C4-2B (cell line): ENCODE results near the gene FBXO27.

Source experiments
- H3K27ac ChIP-seq: fragments of 450-650 bp; 2 replicates; pipeline ENCODE4 v1.5.1; 2017
- ZFX ChIP-seq: fragments of 450-650 bp; IDR thresholded peaks from 2 replicates; pipeline ENCODE4 v1.6.1; 2017
- TF ChIP-seq, protein P1 (sequence below): fragments of 450-650 bp; conservative IDR thresholded peaks from 2 replicates; pipeline ENCODE4 v1.5.1; 2017; ENCODE audit warnings: mild to moderate bottlenecking

The FBXO27 gene

DNA sequence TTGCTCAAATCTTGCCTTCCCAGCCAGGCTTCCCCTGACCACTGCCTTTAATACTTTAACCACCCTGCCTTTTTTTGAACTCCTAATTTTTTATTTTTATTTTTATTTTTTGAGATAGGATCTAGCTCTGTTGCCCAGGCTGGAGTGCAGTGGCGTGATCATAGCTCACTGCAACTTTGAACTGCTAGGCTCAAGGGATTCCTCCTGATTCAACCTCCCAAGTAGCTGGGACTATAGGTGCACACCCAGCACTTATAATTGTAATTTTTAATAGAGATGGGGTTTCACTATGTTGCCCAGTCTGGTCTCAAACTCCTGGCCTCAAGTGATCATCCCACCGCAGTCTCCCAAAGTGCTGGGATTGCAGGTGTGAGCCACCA, 21.7 kb upstream of the FBXO27 start:
- no peak for TF ChIP-seq ZFX
- TF ChIP-seq, protein P1, sequence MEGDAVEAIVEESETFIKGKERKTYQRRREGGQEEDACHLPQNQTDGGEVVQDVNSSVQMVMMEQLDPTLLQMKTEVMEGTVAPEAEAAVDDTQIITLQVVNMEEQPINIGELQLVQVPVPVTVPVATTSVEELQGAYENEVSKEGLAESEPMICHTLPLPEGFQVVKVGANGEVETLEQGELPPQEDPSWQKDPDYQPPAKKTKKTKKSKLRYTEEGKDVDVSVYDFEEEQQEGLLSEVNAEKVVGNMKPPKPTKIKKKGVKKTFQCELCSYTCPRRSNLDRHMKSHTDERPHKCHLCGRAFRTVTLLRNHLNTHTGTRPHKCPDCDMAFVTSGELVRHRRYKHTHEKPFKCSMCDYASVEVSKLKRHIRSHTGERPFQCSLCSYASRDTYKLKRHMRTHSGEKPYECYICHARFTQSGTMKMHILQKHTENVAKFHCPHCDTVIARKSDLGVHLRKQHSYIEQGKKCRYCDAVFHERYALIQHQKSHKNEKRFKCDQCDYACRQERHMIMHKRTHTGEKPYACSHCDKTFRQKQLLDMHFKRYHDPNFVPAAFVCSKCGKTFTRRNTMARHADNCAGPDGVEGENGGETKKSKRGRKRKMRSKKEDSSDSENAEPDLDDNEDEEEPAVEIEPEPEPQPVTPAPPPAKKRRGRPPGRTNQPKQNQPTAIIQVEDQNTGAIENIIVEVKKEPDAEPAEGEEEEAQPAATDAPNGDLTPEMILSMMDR: no peak
- H3K27ac ChIP-seq: no peak overlapping the region

- TF ChIP-seq, protein P1: no peak
- H3K27ac ChIP-seq: no peak overlapping the region
These were observed 21.1 kb upstream of the FBXO27 start for GRCh38 chr19:39053276-39054090.

DNA sequence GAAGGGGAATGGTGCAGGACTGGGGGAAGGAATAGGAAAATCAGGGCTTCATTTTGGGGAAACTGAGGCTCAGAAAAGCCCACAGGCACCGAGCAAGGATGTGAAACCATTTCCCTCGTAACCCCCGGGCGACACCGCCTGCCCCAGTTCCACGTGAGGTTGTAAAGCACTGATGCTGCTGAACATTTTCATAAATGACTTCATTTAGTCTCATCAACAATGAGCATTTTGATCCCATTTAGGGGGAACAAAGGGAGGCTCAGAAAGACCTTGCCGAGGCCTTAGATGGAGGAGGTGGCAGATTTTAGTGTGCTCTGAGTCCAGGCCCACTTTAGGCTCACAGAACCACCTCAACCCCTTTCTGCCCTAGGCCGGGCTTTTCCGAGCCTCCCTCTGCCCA, 20.5 kb upstream of the FBXO27 start:
- no peak for TF ChIP-seq ZFX
- TF ChIP-seq, protein P1: no peak
- H3K27ac ChIP-seq: no peak overlapping the region

DNA sequence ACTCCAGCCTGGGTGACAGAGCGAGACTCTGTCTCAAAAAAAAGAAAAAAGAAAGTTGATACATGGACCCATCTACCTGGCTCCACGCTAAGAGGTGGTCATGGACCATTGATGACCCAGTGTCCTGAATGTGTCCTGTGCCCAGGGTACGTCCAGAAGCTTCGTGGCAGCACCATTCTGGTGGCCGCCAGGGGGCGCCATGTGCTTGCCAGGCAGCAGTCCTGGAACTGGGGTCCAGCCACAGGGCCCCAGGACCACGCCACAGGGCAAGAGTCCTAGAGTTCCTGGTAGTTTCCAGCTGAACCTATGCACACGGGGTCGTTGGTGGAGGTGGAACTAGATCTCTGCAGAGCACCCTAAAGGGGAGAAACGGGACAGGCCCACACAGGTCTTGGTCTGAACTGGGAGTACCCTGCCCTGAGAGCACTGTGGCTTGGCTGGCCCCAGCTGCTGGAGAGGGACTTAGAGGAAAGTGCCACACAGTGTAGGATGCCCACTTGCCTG, 19.9 kb upstream of the FBXO27 start:
- H3K27ac ChIP-seq: no peak overlapping the region

GRCh38 chr19:39047073-39047472, 14.7 kb upstream of the FBXO27 start:
- H3K27ac ChIP-seq: no peak overlapping the region
- TF ChIP-seq, protein P1: no peak
- no peak for TF ChIP-seq ZFX

More for the DNA sequence above, 19.9 kb upstream of the FBXO27 start:
- TF ChIP-seq, protein P1: peak; percentile 94
- TF ChIP-seq ZFX: no peak

DNA sequence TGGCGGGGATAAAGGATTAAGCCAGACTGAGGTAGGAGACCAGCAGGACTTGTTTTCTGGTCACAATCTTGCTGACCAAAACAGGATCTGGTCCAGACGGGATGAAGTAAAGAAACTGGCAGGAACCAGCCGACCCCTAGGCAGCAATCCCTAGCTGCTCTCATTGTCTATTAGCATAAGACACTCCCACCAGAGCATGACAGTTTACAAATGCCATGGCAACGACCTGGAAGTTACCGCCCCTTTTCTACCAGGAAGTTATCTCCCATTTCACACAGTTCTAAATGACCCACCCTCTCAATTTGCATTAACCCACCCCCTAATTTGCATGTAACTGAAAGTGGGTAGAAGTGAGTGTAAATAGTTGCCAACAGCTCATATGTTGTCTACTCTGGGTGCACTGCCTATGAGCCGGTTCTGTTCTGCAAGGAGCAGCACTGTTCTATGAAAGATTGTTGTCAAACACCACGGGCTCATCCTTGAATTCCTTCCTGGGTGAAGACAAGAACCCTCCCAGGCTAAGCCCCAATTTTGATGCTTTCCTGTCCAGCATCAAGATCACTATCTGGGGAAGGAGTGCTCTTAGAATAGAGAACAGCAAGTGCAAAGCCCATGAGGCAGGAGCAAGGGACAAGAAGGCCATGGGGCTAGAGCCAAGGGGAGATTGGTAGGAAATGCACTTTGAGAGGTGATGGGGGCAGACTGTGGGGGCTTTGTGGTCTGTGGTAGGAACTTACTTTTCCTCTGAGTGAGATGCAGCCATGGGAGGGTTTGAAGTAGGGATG, 13.9 kb upstream of the FBXO27 start:
- H3K27ac ChIP-seq: no peak overlapping the region

More for the DNA sequence above, 13.9 kb upstream of the FBXO27 start:
- TF ChIP-seq, protein P1: no peak
- no peak for TF ChIP-seq ZFX
